SIG-M5 (cell line): ENCODE results near the gene ATOH8.

ENCODE experiments used
- DNase-seq: peaks from one replicate; lab custom pipeline; 2025; lab: John Stamatoyannopoulos, UW

ATOH8 gene

DNA sequence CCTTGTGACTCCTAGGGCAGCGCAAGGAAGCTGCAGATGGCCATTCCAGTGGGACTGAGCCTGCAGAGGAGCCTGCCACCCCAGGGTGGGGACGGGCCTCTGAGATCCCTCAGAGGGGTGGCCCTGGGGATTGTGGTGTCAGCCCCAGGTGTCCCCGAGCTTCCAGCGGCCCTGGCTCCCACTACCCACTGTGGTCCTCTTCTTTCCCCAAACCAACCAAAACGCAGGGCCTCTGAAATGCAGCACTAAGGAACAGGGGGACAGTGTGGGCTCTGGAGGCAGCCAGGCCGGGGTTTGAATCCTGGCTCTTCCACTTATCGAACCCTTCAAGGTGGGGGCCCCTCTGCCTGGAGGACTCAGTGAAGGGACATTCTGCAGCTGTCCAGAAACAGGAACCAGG is 32.7 kb downstream of the ATOH8 start:
- DNase-seq = no peak

DNA sequence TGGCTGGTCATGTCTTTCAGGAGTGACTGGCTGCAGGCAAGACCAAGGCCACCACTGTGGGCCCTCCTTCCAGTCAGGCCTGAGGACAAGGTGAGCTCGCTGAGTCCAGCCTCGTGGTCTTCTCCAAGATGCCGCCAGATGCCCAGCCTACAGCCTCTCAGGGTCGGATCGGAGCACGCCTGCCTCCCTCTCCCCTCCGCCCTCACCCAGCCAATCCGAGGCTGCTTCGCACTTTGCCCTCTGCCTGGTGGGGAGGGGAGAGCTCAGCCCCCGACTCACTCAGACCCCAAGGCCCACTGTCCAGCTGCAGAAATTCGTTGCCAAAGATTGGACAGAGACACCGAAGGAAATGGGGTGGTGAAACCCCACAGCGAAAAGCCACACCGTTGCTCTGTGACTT is 33.1 kb downstream of the ATOH8 start:
- DNase-seq = no peak

GRCh38 chr2:85787282-85787980 is 33.6 kb downstream of the ATOH8 start:
- DNase-seq = no peak

- no peak for DNase-seq
Measured at GRCh38 chr2:85787981-85788340, 34.2 kb downstream of the ATOH8 start.

GRCh38 chr2:85788603-85789002 is 34.8 kb downstream of the ATOH8 start:
- DNase-seq = no peak

- no peak for DNase-seq
Measured at GRCh38 chr2:85789271-85789670, 35.5 kb downstream of the ATOH8 start.

GRCh38 chr2:85790032-85790431 is 36.2 kb downstream of the ATOH8 start:
- DNase-seq = no peak

GRCh38 chr2:85790499-85791188 is 36.9 kb downstream of the ATOH8 start:
- DNase-seq = peak; percentile 12

GRCh38 chr2:85791704-85792565 is 38.1 kb downstream of the ATOH8 start:
- DNase-seq = no peak

DNA sequence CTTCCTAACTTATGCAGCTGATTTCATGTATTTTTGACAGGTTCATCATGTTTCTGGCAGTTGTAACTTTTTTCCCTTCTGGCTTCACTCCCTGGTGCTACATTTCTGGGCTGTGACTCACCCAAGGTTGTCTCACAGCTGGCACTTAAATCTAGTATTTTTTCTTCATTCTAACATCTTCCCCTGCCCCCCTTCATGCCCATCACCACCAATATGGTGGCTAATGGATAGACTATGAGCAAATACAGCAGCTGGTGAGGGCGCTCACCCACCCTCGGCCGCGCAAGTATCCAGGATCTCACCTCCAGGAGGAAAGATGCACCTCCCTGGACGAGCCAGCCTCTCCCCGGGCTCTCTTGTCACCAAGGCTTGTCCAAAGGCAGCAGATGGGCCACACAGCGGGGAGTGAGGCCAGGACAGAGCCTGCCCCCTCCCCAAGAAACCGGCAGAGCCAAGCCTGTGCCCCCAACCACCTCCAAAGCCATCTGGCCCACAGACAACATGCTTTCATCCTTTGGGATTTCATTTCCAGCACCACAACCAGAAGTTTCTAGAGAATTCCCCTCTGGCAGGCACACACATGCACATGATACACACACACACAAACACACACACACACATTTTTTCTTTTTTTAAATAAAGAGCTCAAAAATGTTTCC is 39.1 kb downstream of the ATOH8 start:
- DNase-seq = no peak

GRCh38 chr2:85793584-85793983 is 39.8 kb downstream of the ATOH8 start:
- no peak for DNase-seq

- no peak for DNase-seq
Measured at GRCh38 chr2:85794038-85794441, 40.2 kb downstream of the ATOH8 start.

DNA sequence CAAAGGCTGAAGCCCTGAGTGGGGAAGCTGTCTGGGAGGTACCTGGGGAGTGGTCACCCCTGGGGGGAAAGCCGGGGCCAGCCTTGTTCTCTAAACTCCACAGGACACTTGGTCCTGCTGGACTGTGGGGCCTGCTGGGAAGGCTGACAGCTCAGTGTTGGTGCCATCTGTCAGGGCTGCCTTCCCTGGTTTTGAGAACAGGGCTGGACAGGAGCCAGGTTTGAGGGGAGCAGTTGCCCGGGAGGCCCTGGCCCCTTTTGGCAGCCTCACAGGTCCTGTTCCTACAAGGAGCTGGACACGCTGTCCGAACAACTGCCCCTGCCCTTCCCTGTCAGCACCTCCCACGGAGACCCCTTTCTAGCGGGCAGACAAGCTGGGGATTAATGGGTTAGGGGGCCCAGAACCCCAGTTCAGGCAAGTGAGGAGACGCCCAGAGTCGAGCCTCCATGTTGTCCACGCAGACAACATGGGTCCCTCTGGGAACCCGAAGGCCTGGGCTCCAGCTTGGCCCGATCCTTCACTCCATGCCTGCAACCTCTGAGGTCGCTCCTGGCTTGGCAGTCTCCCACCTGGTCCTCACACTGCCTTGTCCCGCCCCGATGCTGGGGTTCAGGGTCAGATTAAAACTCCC is 40.8 kb downstream of the ATOH8 start:
- DNase-seq = no peak

DNA sequence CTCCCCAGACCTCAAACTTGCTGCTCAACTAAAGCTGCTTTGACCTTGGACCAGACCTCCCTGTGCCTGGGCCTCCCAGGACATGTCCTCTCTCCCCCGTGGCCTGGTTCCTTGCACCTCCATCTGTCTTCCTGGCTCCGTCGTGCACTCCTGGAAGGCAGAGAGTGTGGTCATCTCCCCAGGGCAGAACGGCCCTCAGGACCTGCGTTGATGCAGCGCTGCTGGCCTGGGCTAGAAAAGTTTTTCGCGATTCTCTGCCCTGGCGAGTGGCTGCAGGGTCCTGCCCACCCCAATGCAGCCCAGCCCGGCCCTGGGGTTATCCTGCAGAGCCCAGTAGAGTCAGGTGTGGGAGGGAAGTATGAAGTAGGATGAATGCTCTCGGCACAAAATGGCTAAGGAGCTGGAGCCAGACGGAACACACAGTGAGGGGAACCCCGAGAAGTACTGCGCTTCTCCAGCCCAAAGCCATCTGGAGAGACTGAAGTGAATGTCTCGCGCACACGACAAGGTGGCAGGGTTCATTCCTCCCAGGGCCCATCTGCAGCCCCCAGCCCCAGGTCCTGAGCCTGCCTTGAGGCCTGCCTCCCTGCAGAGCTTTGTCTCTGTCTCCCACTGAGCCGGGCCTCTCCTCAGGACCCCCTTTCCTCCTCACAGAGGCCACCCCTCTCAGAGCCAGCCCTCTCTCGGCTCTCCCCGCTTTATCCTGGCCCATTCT is 41.7 kb downstream of the ATOH8 start:
- no peak for DNase-seq

DNA sequence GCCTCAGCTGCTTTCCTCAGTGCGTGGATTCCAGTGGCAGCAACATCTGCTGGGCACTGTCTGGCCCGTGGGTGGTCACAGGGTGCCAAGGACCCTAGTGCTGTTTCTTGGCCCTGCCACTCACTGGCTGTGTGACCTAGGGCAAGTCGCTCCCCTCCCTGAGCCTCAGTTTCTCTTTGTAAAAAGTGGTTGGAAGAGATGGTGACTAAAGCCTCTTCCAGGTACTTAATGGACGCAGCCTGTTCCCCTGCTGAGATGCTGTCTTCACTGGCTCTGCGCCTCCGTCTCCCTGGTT is 42.2 kb downstream of the ATOH8 start:
- no peak for DNase-seq

- no peak for DNase-seq
Measured at GRCh38 chr2:85796341-85797262, 42.8 kb downstream of the ATOH8 start.

GRCh38 chr2:85797263-85797660 is 43.5 kb downstream of the ATOH8 start:
- no peak for DNase-seq

GRCh38 chr2:85797921-85798320 is 44.1 kb downstream of the ATOH8 start:
- DNase-seq = no peak

GRCh38 chr2:85799215-85799956 is 45.6 kb downstream of the ATOH8 start:
- no peak for DNase-seq

- DNase-seq = no peak
Measured at GRCh38 chr2:85800586-85800985, 46.8 kb downstream of the ATOH8 start.
